Prostate gland (tissue), 2 donors: Measurements from ENCODE around the gene NR2C2. TPM values are rescaled to one million over a fixed set of nuclear protein-coding genes. Genes with fewer than 3 reads are reported as not detected.

Source experiments
- DNase-seq: peaks from one replicate; pipeline ENCODE4 v3.0.0-alpha.2; 2019; ENCODE audit warnings: low spot score
- H3K27ac ChIP-seq, 2 donors: fragments of 200-600 bp; sonication (generic); 2 replicates each; pipeline ENCODE4 v1.5.1; 2017 to 2019
- H3K27me3 ChIP-seq: fragments of 200-600 bp; sonication (generic); replicated peaks from 2 replicates; pipeline ENCODE4 v1.5.1; 2019; ENCODE audit not compliant: insufficient read depth
- H3K36me3 ChIP-seq, 2 donors: fragments of 200-600 bp; sonication (generic); 1 replicate in 1 of 2; 2 replicates in 1 of 2; pipeline versions ENCODE4 v1.5.1 to v1.8.1; 2017 to 2019
- H3K4me1 ChIP-seq: fragments of 200-600 bp; sonication (generic); replicated peaks from 2 replicates; pipeline ENCODE4 v1.5.1; 2019
- H3K4me3 ChIP-seq, 2 donors: fragments of 200-600 bp; sonication (generic); 2 replicates each; pipeline ENCODE4 v1.5.1; 2017 to 2019
- H3K9me3 ChIP-seq: fragments of 200-600 bp; sonication (generic); 2 replicates; pipeline ENCODE4 v1.5.1; 2017
- POLR2A ChIP-seq: fragments of 450-650 bp; IDR thresholded peaks from one replicate; pipeline ENCODE4 v1.6.1; 2016; ENCODE audit warnings: antibody characterized with exemption, mild to moderate bottlenecking
- POLR2AphosphoS5 ChIP-seq: sonication (generic); formaldehyde crosslinking; IDR thresholded peaks from one replicate; pipeline ENCODE4 v1.6.1; 2017; ENCODE audit warnings: antibody characterized with exemption
- WGBS: methylation state at CpG from one replicate; pipeline ENCODE4 v1.1.5; 2018; 5-methylcytosine and 5-hydroxymethylcytosine counted together
- intact Hi-C: fragments of 100-400 bp; cut with DNase I; formaldehyde crosslinking; loops from one replicate; pipeline ENCODE4 v1.14.2; 2022
- total RNA-seq, 2 donors: library from RNA; depleted of rRNA; stranded (reverse); fragments of >200 nt; gene quantifications; one replicate each; pipeline ENCODE4 v1.1.0, GENCODE V29; 2016
- TF ChIP-seq, protein P1 (sequence below), 4 experiments: fragments of 200-600 bp in 2 of 4; fragments of 450-650 bp in 2 of 4; sonication (generic) in 2 of 4; IDR thresholded peaks; 1 replicate in 3 of 4; 2 replicates in 1 of 4; pipeline ENCODE4 v1.5.1; 2016 to 2019; ENCODE audit warnings: antibody characterized with exemption in 4 of 4, mild to moderate bottlenecking in 2 of 4, moderate library complexity in 2 of 4

NR2C2 gene
- total RNA-seq, 2 donors from 2014 or later, result 36.8 to 78.5 TPM

DNA sequence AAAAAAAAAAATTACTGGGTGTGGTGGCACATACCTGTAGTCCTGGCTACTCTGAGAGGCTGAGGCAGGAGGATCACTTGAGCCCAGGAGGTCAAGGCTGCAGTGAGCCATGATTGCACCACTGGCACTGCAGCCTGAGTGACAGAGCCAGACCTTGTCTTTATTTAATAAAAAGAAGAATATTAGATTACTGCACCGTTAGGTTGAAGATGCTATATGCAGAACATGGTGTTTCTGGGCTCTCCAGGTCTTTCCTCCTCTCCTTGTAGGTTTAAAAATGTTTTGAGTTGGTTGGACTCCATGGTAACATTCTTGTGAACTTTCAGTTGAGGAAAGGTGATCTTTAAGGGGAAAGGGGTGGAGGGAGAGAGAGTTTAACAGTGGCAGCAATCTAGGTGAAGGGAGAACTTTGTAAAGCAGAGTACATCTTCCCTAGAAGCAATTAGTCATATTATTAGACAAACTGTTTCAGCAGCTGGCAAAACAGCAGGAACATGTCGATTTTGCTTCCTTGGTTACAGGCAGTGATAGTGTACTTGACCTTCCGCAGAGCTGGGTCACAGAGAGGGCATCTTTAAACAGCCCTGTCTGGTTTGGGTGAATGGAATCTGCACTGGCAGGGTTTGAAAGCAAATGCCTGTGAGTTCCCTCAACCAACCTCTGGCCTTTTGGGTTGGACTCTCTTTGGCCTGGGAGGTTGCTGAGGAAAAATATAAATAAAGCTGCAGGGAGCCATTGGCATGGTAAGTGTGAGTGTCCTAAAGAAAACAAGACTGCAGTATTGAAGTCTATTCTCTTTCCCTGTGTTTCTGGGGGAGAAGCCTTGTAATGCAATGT, 42.8 kb downstream of the NR2C2 start:
- Histone ChIP-seq H3K27me3 (no peaks in the 10 kb centered on the region), H3K9me3 (no peaks in the 10 kb centered on the region), H3K36me3 (no peaks in the 10 kb centered on the region), H3K4me3 (no peak overlapping the region), H3K4me1 (no peaks in the 10 kb centered on the region), H3K27ac (no peak overlapping the region)
- DNase-seq, result no peak
- intact Hi-C loops, result no loop called here
- TF ChIP-seq, protein P1, sequence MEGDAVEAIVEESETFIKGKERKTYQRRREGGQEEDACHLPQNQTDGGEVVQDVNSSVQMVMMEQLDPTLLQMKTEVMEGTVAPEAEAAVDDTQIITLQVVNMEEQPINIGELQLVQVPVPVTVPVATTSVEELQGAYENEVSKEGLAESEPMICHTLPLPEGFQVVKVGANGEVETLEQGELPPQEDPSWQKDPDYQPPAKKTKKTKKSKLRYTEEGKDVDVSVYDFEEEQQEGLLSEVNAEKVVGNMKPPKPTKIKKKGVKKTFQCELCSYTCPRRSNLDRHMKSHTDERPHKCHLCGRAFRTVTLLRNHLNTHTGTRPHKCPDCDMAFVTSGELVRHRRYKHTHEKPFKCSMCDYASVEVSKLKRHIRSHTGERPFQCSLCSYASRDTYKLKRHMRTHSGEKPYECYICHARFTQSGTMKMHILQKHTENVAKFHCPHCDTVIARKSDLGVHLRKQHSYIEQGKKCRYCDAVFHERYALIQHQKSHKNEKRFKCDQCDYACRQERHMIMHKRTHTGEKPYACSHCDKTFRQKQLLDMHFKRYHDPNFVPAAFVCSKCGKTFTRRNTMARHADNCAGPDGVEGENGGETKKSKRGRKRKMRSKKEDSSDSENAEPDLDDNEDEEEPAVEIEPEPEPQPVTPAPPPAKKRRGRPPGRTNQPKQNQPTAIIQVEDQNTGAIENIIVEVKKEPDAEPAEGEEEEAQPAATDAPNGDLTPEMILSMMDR (IDR thresholded peaks at IDR 0.05), result no peak
- TF ChIP-seq POLR2A (no peak), POLR2AphosphoS5 (no peak)
- WGBS, result 42% methylated on average over 3 of the region's 3 CpGs

DNA sequence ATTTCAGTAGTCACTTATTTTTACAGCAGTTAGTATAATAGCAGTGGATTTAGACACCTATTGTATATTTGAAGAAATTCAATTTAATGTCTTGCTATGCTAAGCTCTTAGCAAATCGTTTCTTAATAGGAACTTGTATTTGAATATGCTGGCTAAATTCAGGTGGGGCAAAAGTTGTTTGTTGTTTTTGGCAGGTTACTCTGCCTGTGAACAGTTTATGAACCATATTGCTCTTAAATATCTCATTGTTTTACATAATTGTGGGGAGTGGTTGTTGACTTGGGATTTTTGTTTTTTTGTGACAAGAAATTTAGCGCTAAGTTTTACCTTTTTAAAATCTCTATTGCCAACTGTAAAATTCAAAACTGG, 43.4 kb downstream of the NR2C2 start:
- intact Hi-C loops, result no loop called here
- no peak overlapping the region for H3K4me3 ChIP-seq
- no peak overlapping the region for H3K27ac ChIP-seq
- TF ChIP-seq POLR2A, result no peak
- TF ChIP-seq, protein P1 (IDR thresholded peaks at IDR 0.05), result no peak
- no peak for TF ChIP-seq POLR2AphosphoS5
- H3K36me3 ChIP-seq, result no peaks in the 10 kb centered on the region
- no peaks in the 10 kb centered on the region for H3K27me3 ChIP-seq
- H3K9me3 ChIP-seq, result no peaks in the 10 kb centered on the region
- 38% methylated on average over 2 of the region's 2 CpGs for WGBS
- DNase-seq, result no peak
- no peaks in the 10 kb centered on the region for H3K4me1 ChIP-seq

DNA sequence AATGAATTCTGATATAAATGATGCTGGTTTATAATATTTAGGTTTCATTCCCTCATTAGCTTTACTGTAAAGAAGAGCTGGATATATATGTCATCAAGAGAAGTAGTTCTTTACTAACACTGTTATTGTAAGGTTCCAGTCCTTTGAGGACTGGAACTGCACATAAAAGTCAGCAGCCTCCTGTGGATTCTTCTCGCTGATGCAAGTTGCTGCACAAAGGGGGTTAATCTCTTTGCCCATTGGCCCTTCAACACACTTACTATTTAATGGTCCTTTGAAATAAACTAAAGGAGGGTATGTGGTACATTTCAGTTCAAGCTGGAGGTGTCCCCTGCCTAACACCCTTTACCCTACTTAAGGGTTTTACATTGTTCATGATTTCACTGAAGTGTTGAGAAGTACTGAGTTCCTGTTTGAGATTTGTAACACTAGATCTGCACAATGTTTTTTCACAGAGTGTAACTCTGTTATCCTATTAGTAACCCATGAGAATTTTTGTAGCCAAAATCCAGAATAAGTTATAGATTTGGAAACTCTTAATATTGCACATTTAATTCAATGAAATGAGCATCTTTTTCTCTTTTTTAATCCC, 43.9 kb downstream of the NR2C2 start:
- intact Hi-C loops, result no loop called here
- Histone ChIP-seq H3K4me1 (no peaks in the 10 kb centered on the region), H3K36me3 (no peaks in the 10 kb centered on the region), H3K27me3 (no peaks in the 10 kb centered on the region), H3K4me3 (no peak overlapping the region), H3K9me3 (no peaks in the 10 kb centered on the region), H3K27ac (no peak overlapping the region)
- no peak for DNase-seq
- WGBS, result 83% methylated on average over 1 of the region's 1 CpG
- TF ChIP-seq POLR2AphosphoS5 (no peak), POLR2A (no peak)
- TF ChIP-seq, protein P1 (IDR thresholded peaks at IDR 0.05), result no peak

DNA sequence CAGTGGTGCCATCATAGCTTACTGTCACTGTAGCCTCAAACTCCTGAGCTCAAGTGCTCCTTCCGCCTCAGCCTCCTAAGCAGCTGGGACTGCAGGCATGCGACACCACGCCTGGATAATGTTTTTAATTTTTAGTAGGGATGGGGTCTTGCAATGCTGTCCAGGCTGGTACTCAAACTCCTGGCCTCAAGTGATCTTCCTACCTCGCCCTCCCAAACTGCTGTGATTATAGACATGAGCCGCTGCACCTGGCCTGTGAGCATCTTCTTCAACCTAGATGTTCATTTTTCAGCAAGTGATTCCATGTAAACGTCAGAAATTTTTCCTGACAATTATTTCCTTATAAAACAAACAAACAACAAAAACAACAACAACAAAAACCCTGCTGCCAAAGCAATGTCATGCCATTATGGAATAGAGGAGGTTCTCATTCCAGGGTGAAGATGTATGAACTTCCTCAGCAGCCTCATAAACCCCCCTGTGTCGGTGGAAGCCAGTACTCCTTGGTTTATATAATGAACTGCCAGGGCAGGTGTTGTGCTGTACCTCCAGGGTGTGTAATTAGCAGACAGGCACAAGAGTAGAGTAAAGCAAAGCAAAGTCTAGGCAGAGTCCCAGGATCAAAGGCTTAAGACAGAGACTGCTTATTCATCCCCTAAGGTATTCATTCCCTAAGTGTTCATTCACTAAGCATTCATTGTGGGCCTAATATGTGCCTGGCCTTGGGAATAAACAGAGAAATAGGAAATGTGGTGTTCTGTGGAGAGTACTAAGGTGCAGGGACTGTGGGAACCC, 44.6 kb downstream of the NR2C2 start:
- WGBS, result 83% methylated on average over 7 of the region's 7 CpGs
- TF ChIP-seq POLR2AphosphoS5 (no peak), POLR2A (no peak)
- TF ChIP-seq, protein P1 (IDR thresholded peaks at IDR 0.05), result no peak
- Histone ChIP-seq H3K36me3 (no peaks in the 10 kb centered on the region), H3K4me1 (no peaks in the 10 kb centered on the region), H3K4me3 (no peak overlapping the region), H3K27me3 (no peaks in the 10 kb centered on the region), H3K9me3 (no peaks in the 10 kb centered on the region), H3K27ac (no peak overlapping the region)
- no peak for DNase-seq
- intact Hi-C loops, result no loop called here
